ENCODE results near the gene FBN2.

Gene FBN2

DNA sequence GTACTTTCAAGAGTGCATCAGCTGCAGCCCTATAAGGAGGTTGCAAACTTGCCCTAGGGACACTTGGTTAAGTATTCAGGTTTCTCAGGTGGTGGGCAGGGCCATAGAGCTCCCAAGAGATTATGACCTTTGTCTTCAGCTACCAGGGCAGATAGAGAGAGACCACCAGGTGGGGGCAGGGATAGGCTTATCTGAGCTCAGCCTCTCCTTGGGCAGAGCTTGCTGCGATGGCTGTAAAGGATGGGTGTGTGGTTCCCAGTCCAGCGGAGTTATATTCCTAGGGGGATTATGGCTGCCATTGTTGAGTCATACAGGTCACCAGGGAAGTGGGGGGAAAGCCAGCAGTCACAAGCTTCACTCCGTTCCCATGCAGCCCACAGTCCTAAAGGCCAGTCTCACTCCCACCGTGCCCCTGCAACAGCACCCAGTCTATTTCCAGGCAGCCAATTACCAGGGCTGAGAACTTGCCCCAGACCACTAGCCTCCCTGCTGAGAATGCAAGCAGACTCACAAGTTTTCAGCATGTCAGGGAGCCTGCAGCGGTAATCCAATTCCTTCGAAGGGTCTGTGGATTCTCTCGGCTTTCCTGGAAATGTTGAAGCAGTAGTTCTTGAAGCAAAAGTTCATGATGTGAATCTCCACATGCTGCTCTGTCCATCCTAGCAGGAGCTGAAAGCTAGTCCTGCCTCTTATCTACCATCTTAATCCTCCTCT is 303.0 kb downstream of the FBN2 start:
- TF ChIP-seq, protein P1, sequence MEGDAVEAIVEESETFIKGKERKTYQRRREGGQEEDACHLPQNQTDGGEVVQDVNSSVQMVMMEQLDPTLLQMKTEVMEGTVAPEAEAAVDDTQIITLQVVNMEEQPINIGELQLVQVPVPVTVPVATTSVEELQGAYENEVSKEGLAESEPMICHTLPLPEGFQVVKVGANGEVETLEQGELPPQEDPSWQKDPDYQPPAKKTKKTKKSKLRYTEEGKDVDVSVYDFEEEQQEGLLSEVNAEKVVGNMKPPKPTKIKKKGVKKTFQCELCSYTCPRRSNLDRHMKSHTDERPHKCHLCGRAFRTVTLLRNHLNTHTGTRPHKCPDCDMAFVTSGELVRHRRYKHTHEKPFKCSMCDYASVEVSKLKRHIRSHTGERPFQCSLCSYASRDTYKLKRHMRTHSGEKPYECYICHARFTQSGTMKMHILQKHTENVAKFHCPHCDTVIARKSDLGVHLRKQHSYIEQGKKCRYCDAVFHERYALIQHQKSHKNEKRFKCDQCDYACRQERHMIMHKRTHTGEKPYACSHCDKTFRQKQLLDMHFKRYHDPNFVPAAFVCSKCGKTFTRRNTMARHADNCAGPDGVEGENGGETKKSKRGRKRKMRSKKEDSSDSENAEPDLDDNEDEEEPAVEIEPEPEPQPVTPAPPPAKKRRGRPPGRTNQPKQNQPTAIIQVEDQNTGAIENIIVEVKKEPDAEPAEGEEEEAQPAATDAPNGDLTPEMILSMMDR (IDR thresholded peaks at IDR 0.05; ENCODE audit: low read depth, low read length, missing control alignments) = no peak
- DNase-seq (ENCODE audit: low read depth) = no peak
- no peak overlapping the region for H3K4me3 ChIP-seq (ENCODE audit: low read depth, low read length)

DNA sequence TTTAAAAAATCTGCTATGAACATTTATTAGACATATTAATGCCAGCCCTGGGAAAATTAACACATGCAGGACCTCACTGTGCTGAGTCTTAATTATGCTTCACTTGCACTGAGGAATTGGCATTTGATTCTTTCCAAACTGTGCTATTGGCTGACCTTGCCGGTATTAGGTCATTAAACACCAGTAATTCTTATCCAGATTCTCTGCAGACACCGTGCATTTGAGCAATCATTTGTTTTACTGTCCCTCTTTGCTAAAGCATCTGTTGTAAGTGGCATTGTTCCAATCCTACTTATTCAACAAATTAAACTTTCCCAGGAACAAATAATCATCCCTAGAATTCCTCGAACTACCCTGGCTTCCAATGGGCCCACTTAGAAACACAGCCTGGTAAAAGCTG is 309.5 kb downstream of the FBN2 start:
- DNase-seq (ENCODE audit: low read depth) = no peak
- TF ChIP-seq, protein P1 (IDR thresholded peaks at IDR 0.05; ENCODE audit: low read depth, low read length, missing control alignments) = no peak
- H3K4me3 ChIP-seq (ENCODE audit: low read depth, low read length) = no peak overlapping the region

- DNase-seq (ENCODE audit: low read depth) = no peak
Observed at GRCh38 chr5:128228008-128228407, 310.0 kb downstream of the FBN2 start.

GRCh38 chr5:128225245-128226030 is 312.6 kb downstream of the FBN2 start:
- TF ChIP-seq, protein P1 (IDR thresholded peaks at IDR 0.05; ENCODE audit: low read depth, low read length, missing control alignments) = no peak
- no peak overlapping the region for H3K4me3 ChIP-seq (ENCODE audit: low read depth, low read length)
- no peak for DNase-seq (ENCODE audit: low read depth)

More at GRCh38 chr5:128228008-128228407, 310.0 kb downstream of the FBN2 start:
- H3K4me3 ChIP-seq (ENCODE audit: low read depth, low read length) = no peak overlapping the region
- TF ChIP-seq, protein P1 (IDR thresholded peaks at IDR 0.05; ENCODE audit: low read depth, low read length, missing control alignments) = no peak

DNA sequence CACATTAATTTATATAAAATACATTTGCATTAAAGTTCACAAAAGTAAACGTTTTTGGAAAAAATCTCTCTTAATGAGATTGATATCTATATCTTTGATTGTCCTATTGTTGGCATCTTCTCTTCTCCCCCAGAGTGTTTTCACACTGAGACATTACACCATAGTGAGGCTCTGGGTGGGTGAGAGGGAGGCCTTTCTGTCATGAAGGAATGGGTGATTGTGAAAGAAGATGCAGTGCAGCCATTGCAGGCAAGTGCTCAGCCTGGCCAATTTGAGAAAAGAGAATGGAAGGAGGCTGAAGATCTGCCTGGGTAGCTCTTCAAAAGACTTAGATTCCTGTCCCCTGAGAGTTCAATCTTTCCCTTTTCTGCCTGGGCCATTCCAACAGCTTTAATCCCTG is 313.7 kb downstream of the FBN2 start:
- no peak overlapping the region for H3K4me3 ChIP-seq (ENCODE audit: low read depth, low read length)
- TF ChIP-seq, protein P1 (IDR thresholded peaks at IDR 0.05; ENCODE audit: low read depth, low read length, missing control alignments) = no peak
- no peak for DNase-seq (ENCODE audit: low read depth)

DNA sequence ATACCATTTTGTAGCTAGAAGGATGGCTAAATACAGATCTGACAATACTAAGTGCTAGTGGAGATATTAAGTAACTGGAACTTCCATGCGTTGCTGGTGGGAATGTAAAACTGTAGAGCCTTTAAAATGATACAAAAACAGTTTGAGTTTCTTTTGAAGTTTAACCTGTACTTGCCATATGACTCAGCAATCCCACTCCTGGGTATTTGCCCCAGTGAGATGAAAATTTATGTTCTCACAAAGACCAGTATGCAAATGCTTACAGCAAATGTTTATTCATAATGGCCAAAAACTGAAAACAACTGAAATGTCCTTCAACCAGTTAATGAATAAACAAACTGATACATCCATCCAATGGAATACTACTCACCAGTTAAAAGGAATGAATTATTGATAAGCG is 317.2 kb downstream of the FBN2 start:
- DNase-seq (ENCODE audit: low read depth) = no peak
- H3K4me3 ChIP-seq (ENCODE audit: low read depth, low read length) = no peak overlapping the region
- TF ChIP-seq, protein P1 (IDR thresholded peaks at IDR 0.05; ENCODE audit: low read depth, low read length, missing control alignments) = no peak

Measured in GM12864 (cell line).